Neuronal stem cell (in vitro differentiated cells): ENCODE measurements around the gene TMEM163.
A peak's percentile ranks its signal among the peaks of the same experiment; 100 is the strongest.

Experiments
- DNase-seq: peaks from one replicate; pipeline ENCODE4 v3.0.0-alpha.2; 2013; ENCODE audit warnings: low spot score
- H2AFZ ChIP-seq: one replicate; pipeline ENCODE4 v1.6.1; 2013; ENCODE audit warnings: mild to moderate bottlenecking, low read length, inconsistent platforms
- H2AK5ac ChIP-seq: 2 replicates; pipeline ENCODE4 v1.6.1; 2013; ENCODE audit warnings: low read depth, mild to moderate bottlenecking, inconsistent platforms, low read length, moderate library complexity, mixed read lengths
- H2BK120ac ChIP-seq: 2 replicates; pipeline ENCODE4 v1.6.1; 2013; ENCODE audit warnings: low read depth, mild to moderate bottlenecking, inconsistent platforms, low read length, moderate library complexity, mixed read lengths
- H2BK12ac ChIP-seq: one replicate; pipeline ENCODE4 v1.6.1; 2013; ENCODE audit warnings: low read length, inconsistent platforms
- H2BK15ac ChIP-seq: 2 replicates; pipeline ENCODE4 v1.6.1; 2013; ENCODE audit warnings: mild to moderate bottlenecking, low read length, inconsistent platforms, mixed read lengths
- H2BK5ac ChIP-seq: one replicate; pipeline ENCODE4 v1.6.1; 2013; ENCODE audit warnings: inconsistent platforms, mild to moderate bottlenecking, low read length, moderate library complexity
- H3K14ac ChIP-seq: one replicate; pipeline ENCODE4 v1.6.1; 2013; ENCODE audit warnings: low read length, inconsistent platforms
- H3K18ac ChIP-seq: 2 replicates; pipeline ENCODE4 v1.6.1; 2013; ENCODE audit warnings: low read length, inconsistent platforms
- H3K23ac ChIP-seq: 2 replicates; pipeline ENCODE4 v1.6.1; 2013; ENCODE audit warnings: low read depth, mild to moderate bottlenecking, mixed read lengths, low read length, inconsistent platforms; ENCODE audit not compliant: poor library complexity
- H3K27ac ChIP-seq: replicated peaks from 3 replicates; pipeline ENCODE4 v1.5.1; 2013; ENCODE audit warnings: low read length, inconsistent platforms
- H3K27me3 ChIP-seq, 3 experiments: 2 replicates each; pipeline ENCODE4 v1.6.1; 2013; ENCODE audit warnings: low read length in 3 of 3, mild to moderate bottlenecking in 2 of 3, inconsistent platforms in 1 of 3, low read depth in 1 of 3, mixed read lengths in 1 of 3, moderate library complexity in 1 of 3; ENCODE audit not compliant: control insufficient read depth in 3 of 3, insufficient read depth in 3 of 3
- H3K36me3 ChIP-seq, 2 donors: replicated peaks in 1 of 2; 2 replicates each; pipeline ENCODE4 v1.6.1; 2013; ENCODE audit warnings: low read length in 2 of 2; ENCODE audit not compliant: control insufficient read depth in 2 of 2, insufficient read depth in 2 of 2
- H3K4ac ChIP-seq: 2 replicates; pipeline ENCODE4 v1.6.1; 2013; ENCODE audit warnings: inconsistent platforms, mild to moderate bottlenecking, low read length, moderate library complexity
- H3K4me1 ChIP-seq, 2 donors: 1 replicate in 1 of 2; 2 replicates in 1 of 2; pipeline ENCODE4 v1.6.1; 2013; ENCODE audit warnings: low read length in 2 of 2, low read depth in 1 of 2; ENCODE audit not compliant: control insufficient read depth in 2 of 2, insufficient read depth in 1 of 2
- H3K4me2 ChIP-seq: one replicate; pipeline ENCODE4 v1.6.1; 2013; ENCODE audit warnings: mild to moderate bottlenecking, low read length, inconsistent platforms; ENCODE audit not compliant: insufficient read depth, poor library complexity, severe bottlenecking
- H3K4me3 ChIP-seq, 2 donors: 2 replicates each; pipeline ENCODE4 v1.5.1; 2013; ENCODE audit warnings: low read length in 2 of 2, mild to moderate bottlenecking in 2 of 2, inconsistent platforms in 1 of 2, moderate library complexity in 1 of 2
- H3K79me1 ChIP-seq: one replicate; pipeline ENCODE4 v1.6.1; 2013; ENCODE audit warnings: low read depth, mild to moderate bottlenecking, inconsistent platforms, low read length, moderate library complexity
- H3K9ac ChIP-seq: one replicate; pipeline ENCODE4 v1.6.1; 2013; ENCODE audit warnings: mild to moderate bottlenecking, low read depth, low read length, inconsistent platforms; ENCODE audit not compliant: poor library complexity
- H3K9me3 ChIP-seq, 2 donors: replicated peaks in 1 of 2; 2 replicates each; pipeline versions ENCODE3 to v1.6.1; 2013; ENCODE audit warnings: low read length in 2 of 2, mild to moderate bottlenecking in 2 of 2, inconsistent platforms in 1 of 2, low read depth in 1 of 2, mixed read lengths in 1 of 2, moderate library complexity in 1 of 2; ENCODE audit not compliant: control insufficient read depth in 2 of 2, insufficient read depth in 1 of 2
- H4K8ac ChIP-seq: one replicate; pipeline ENCODE4 v1.6.1; 2013; ENCODE audit warnings: low read depth, mild to moderate bottlenecking, inconsistent platforms, low read length, moderate library complexity
- H4K91ac ChIP-seq: one replicate; pipeline ENCODE4 v1.6.1; 2013; ENCODE audit warnings: low read length, low read depth, mild to moderate bottlenecking, inconsistent platforms; ENCODE audit not compliant: poor library complexity
- WGBS, 2 donors: extraction: QIAGEN DNeasy Blood & Tissue Kit; methylation state at CpG; one replicate each; pipeline ENCODE4 v1.1.7; 2013; ENCODE audit warnings: missing lambda C conversion rate in 2 of 2, mixed read lengths in 1 of 2; ENCODE audit not compliant: insufficient read length in 2 of 2, insufficient replicate concordance in 1 of 2; ENCODE audit errors: extremely low coverage in 2 of 2; 5-methylcytosine and 5-hydroxymethylcytosine counted together

The TMEM163 gene

DNA sequence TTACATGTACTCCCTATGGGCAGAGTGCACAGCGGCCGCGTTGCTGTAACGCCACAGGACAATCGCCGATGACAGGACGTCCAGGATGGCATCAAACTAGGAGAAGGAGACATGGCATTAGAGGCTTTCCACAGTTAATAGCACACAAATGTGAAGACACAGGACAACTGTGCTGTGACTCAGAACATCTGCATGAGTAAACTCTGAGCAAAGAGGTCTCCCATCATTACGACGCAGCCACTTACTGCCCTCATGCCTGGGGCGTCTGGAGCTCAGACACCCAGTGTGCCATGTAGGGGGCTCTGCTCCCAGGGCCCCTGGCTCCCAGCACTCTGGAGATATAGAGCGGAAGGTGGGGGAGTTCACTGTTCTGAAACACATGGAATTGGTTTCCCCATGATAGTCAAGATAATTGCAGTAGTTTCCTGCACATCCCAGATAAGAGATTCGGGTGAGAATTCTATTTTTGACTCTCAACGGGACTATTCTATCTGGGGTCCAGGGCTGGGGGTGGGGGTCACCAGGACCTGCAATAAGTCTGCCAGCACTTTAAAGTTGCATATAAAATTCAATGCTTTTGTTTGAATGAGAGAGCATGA, 168.1 kb downstream of the TMEM163 start:
- H3K4me2 ChIP-seq: no peak overlapping the region
- no peak overlapping the region for H2BK12ac ChIP-seq
- no peak overlapping the region for H3K23ac ChIP-seq
- H4K91ac ChIP-seq: no peak overlapping the region
- H2BK5ac ChIP-seq: no peak overlapping the region
- no CpG with 5 or more reads among the region's 13 CpGs for WGBS, 2 donors
- H3K27me3 ChIP-seq: no peaks in the 10 kb centered on the region
- H4K8ac ChIP-seq: no peak overlapping the region
- no peaks in the 10 kb centered on the region for H3K9me3 ChIP-seq
- no peak overlapping the region for H3K27ac ChIP-seq
- H2AK5ac ChIP-seq: no peak overlapping the region
- H2AFZ ChIP-seq: no peak overlapping the region
- H2BK15ac ChIP-seq: no peak overlapping the region
- DNase-seq: no peak
- H3K79me1 ChIP-seq: no peaks in the 10 kb centered on the region
- H3K9ac ChIP-seq: no peak overlapping the region
- no peak overlapping the region for H3K14ac ChIP-seq
- no peak overlapping the region for H3K18ac ChIP-seq
- H3K4ac ChIP-seq: no peak overlapping the region
- H3K36me3 ChIP-seq: no peaks in the 10 kb centered on the region
- no peaks in the 10 kb centered on the region for H3K4me1 ChIP-seq
- no peak overlapping the region for H2BK120ac ChIP-seq
- no peak overlapping the region for H3K4me3 ChIP-seq

DNA sequence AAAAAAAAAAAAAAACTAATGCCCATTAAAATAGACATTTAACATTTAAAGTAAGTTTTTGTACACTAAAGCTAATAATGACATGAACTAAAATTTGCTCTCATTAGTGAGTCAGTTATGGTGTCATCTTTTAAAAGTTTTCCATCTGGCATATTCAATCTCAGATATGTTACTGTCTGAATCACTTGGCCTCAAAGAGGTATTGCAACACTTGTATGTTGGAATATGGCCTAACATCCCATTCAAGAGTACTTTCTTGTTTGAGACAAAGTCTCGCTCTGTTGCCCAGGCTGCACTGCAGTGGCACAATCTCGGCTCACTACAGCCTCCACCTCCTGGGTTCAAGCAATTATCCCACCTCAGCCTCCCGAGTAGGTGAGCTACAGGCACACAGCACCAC, 169.7 kb downstream of the TMEM163 start:
- no peak overlapping the region for H4K91ac ChIP-seq
- no peaks in the 10 kb centered on the region for H3K27me3 ChIP-seq
- no peaks in the 10 kb centered on the region for H3K79me1 ChIP-seq
- H3K4me3 ChIP-seq: no peak overlapping the region
- no peak for DNase-seq
- H3K4me2 ChIP-seq: no peak overlapping the region
- no peak overlapping the region for H2AK5ac ChIP-seq
- H4K8ac ChIP-seq: no peak overlapping the region
- no peak overlapping the region for H3K27ac ChIP-seq
- no peak overlapping the region for H3K18ac ChIP-seq
- WGBS, 2 donors: no CpG with 5 or more reads among the region's 3 CpGs
- H3K9ac ChIP-seq: no peak overlapping the region
- H3K14ac ChIP-seq: no peak overlapping the region
- H3K36me3 ChIP-seq: no peaks in the 10 kb centered on the region
- H3K9me3 ChIP-seq: no peaks in the 10 kb centered on the region
- no peak overlapping the region for H3K4ac ChIP-seq
- H2BK120ac ChIP-seq: no peak overlapping the region
- H2BK12ac ChIP-seq: no peak overlapping the region
- H2BK15ac ChIP-seq: no peak overlapping the region
- H2BK5ac ChIP-seq: no peak overlapping the region
- peaks cover 0 to 7% of the 10 kb centered on the region in 2 donors for H3K4me1 ChIP-seq
- no peak overlapping the region for H2AFZ ChIP-seq
- H3K23ac ChIP-seq: no peak overlapping the region

DNA sequence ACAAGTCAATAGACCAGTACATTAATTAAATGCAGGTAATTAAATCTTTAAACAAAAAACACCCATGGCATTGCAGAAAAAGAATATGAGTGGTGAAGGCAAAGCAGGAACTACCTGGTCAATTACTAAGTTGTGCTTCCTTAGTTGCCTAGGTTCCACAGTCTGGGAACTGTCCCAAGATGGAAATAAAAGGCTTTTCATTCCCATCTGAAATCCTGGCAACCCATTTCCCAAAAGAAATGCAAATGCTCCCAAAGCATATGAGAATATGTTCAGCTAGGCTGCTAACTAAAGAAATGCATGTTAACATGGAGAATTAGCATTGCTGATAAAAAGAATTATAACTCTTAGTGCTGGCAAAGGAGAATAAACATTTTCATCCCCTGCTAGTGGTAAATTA, 177.8 kb downstream of the TMEM163 start:
- Histone ChIP-seq H4K91ac (no peak overlapping the region), H3K14ac (no peak overlapping the region), H2BK15ac (no peak overlapping the region), H3K9me3 (peaks cover 0 to 2% of the 10 kb centered on the region in 2 donors), H3K4me2 (no peak overlapping the region), H3K4me3 (no peak overlapping the region), H3K27ac (no peak overlapping the region), H3K23ac (no peak overlapping the region), H2AFZ (no peak overlapping the region), H2AK5ac (no peak overlapping the region), H3K36me3 (no peaks in the 10 kb centered on the region), H4K8ac (no peak overlapping the region), H2BK120ac (no peak overlapping the region), H2BK5ac (no peak overlapping the region), H3K9ac (no peak overlapping the region), H3K4me1 (peaks cover 0 to 10% of the 10 kb centered on the region in 2 donors), H3K79me1 (no peaks in the 10 kb centered on the region), H3K18ac (no peak overlapping the region), H3K27me3 (peaks cover 0 to 3% (median 0%) of the 10 kb centered on the region in 3 experiments), H2BK12ac (no peak overlapping the region), H3K4ac (no peak overlapping the region)
- DNase-seq: no peak

DNA sequence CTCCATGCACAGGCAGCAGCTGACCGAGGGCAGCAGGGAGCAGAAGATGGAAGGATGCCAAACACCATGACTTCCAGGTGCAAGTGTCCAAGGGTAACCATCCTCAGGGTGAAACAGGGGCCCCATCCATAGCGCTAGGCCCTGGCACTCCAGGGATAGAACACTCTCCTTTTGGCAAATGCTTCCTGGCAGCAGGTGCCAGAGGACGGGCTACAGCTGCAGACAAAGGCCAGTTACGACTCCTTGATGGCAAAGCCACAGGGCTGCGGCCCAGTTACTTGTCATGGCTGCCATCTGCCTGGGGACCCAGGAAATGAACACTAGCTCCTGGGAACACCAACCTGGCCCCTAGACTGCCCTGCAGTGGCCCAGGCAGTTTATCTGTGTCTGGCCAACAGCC, 178.8 kb downstream of the TMEM163 start:
- Histone ChIP-seq H3K36me3 (no peaks in the 10 kb centered on the region), H2AK5ac (peak overlapping the region; percentile 78), H3K23ac (no peak overlapping the region), H3K4me3 (peak overlapping the region in 1 of 2 donors; percentile 23), H2BK12ac (no peak overlapping the region), H2BK15ac (peak overlapping the region; percentile 17), H3K4me2 (no peak overlapping the region), H3K27me3 (peaks cover 0 to 3% (median 0%) of the 10 kb centered on the region in 3 experiments), H3K14ac (no peak overlapping the region), H4K91ac (no peak overlapping the region), H3K79me1 (no peaks in the 10 kb centered on the region), H3K9ac (no peak overlapping the region), H4K8ac (no peak overlapping the region), H3K4ac (no peak overlapping the region), H2AFZ (no peak overlapping the region), H3K9me3 (peaks cover 0 to 2% of the 10 kb centered on the region in 2 donors), H3K4me1 (peaks cover 0 to 4% of the 10 kb centered on the region in 2 donors), H3K18ac (peak overlapping the region; percentile 39), H2BK120ac (no peak overlapping the region), H3K27ac (no peak overlapping the region), H2BK5ac (no peak overlapping the region)
- WGBS, 2 donors: no CpG with 5 or more reads among the region's 5 CpGs
- no peak for DNase-seq
